Activated CD8-positive, alpha-beta memory T cell treated with anti-CD3 and anti-CD28 coated beads, Interleukin-2, amount 50 U/mL, for 48 hours (primary cell): Measurements from ENCODE around the gene CMTM3.
A peak's percentile ranks its signal among the peaks of the same experiment; 100 is the strongest.

ENCODE experiments used
- DNase-seq: peaks from one replicate; pipeline ENCODE4 v3.0.0-alpha.2; 2020

The CMTM3 gene

GRCh38 chr16:66637806-66638205, 33.3 kb downstream of the CMTM3 start:
- DNase-seq, result no peak

DNA sequence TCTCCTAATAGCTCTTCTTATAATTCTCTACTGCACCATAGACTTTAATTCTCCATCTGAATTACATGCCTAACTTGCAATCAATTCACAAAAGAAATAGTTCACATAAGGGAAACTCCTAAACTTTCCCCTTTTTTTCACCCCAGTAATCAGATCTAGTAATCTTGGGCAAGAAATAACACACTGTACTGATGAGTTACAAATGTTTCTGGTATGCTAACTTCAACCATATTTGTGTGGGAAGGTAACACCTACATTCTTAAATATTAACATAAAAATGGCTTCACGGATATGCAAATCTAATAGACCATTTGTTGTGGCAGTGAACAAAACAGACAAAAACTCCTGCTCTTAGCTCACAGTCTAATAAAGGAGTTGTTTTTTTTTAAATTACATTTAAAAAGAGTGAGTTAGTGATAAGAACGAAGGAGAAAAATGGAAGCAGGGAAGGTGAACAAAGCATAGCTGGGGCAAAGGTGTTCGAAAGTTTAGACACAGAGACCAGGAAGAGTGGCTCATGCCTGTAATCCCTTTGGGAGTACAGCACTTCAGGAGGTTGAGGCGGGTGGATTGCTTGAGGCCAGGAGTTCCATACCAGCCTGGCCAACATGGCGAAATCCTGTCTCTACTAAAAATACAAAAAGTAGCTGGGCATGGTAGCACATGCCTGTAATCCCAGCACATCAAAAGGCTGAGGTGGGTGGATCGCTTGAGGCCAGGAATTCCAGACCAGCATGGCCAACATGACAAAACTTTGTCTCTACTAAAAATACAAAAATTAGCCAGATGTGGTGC, 34.8 kb downstream of the CMTM3 start:
- DNase-seq, result no peak

- no peak for DNase-seq
These were observed 36.3 kb downstream of the CMTM3 start for GRCh38 chr16:66640724-66641314.

DNA sequence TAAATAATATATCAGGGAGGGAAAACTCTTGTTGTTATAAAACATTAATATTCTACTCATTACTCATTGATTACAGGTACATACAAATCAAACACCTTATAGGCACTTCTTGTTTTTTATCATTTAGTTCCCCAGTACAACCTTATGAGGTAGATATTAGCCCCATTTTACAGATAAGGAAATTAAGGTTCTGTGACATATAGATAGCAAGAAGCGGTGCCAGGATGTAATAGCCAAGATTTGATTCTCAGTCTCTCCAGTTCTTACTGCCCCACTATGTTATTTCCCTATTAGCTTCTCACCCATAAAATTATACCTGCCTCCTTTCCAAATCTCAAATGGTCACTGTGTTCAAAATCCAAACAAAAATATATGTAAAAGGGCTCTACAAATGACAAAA, 36.9 kb downstream of the CMTM3 start:
- DNase-seq, result no peak

GRCh38 chr16:66647866-66648265, 43.4 kb downstream of the CMTM3 start:
- DNase-seq, result no peak

GRCh38 chr16:66649167-66649566, 44.7 kb downstream of the CMTM3 start:
- no peak for DNase-seq

- no peak for DNase-seq
These were observed 45.2 kb downstream of the CMTM3 start for GRCh38 chr16:66649636-66650205.

- DNase-seq, result peak; percentile 83
These were observed 46.4 kb downstream of the CMTM3 start for GRCh38 chr16:66650707-66651473.

- DNase-seq, result no peak
These were observed 46.9 kb downstream of the CMTM3 start for GRCh38 chr16:66651474-66651765.

DNA sequence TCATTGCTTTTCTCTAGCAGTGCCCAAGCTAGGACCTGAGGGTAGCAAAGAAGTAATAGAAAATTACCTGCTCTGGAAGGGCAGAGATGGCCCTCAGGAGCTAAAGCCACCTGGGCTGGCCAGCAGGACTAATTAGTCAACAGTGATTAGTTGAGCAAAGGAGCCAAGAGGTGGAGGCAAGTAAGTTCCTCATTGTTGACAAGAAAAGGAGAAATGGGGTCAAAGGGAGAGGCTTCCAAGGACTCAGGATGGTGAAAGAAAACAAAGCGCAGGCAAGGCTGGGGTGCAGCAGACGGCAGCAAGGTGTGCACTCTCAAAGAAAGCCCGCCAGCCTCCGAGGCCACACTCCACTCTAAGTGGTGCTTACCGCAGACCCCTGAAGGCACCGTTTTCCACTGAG, 47.5 kb downstream of the CMTM3 start:
- no peak for DNase-seq

GRCh38 chr16:66652661-66653360, 48.3 kb downstream of the CMTM3 start:
- DNase-seq, result no peak

- peak; percentile 6 for DNase-seq
These were observed 49.3 kb downstream of the CMTM3 start for GRCh38 chr16:66653581-66654350.

- DNase-seq, result no peak
These were observed 52.0 kb downstream of the CMTM3 start for GRCh38 chr16:66656547-66656946.

DNA sequence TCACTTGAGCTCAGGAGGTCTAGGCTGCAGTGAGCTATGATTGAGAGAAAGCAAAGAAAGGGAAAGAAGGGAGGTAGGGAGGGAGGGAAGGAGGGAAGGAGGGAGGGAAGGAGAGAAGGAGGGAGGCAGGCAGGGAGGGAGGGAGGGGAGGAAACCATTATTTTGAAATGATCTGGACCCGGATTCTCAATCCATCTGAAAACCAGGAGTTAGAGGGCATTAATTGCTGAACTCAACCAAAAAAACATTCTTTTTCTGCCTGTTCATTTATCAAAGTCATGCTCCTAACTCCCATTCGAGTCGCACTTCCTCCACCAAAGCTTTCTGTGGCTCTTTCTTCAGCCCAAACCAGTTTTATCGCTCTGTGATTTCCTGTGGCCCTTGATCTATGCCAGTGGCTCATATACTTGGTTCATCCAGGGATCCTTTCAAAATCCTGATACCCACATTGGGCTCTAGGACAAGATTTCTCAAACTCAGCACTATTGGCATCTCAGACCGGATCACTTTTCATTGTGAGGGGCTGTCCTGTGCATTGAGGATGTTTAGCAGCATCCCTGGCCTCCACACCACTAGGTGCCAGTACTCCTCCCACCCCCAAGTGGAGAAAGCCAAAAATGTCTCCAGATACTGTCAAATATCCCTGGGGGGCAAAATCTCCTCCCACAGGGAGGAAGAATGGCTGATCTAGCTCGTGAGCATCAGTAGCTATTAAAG, 53.8 kb downstream of the CMTM3 start:
- DNase-seq, result peak; percentile 28

- DNase-seq, result no peak
These were observed 54.3 kb downstream of the CMTM3 start for GRCh38 chr16:66658860-66659190.

- peak; percentile 35 for DNase-seq
These were observed 56.1 kb downstream of the CMTM3 start for GRCh38 chr16:66660422-66661209.

DNA sequence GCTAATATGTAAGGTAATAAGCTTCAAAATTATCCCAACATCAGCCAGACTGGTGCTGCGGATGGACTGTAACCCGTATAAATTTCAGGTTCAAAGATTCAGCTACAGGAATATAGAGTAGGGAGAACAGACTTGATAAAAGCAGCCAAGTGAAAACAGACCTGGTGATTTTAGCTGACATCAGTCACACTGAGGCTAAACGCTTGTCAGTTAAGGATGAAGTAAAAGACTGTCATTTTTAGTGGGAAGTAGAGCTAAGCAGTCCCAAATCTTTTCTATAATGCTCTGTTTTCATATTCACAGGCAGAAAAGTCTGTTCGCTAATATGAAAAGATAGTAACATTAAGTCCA, 56.7 kb downstream of the CMTM3 start:
- DNase-seq, result no peak

DNA sequence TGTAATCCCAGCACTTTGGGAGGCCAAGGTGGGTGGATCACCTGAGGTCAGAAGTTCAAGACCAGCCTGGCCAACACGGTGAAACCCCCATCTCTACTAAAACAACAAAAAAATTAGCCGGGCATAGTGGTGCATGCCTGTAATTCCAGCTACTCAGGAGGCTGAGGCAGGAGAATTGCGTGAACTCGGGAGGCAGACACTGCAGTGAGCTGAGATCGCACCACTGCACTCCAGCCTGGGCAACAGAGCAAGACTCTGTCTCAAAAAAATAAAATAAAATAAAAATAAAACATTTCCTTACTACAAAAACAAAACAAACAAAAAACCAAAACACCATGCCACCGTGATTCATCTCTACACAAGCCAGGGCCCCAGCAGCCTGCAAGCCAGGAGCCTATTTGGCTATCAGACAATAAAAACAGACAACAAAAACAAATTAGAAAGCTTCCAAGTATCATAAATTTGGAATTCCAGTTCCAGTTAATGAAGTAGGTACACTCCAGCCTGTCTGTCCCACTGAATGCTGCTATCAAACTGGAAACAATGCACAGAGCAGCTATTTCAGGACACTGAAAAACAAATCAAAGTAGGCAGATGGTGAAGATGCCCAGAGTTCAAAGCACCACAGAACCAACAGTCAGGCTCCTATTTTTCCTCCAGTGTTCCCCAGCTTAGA, 57.3 kb downstream of the CMTM3 start:
- DNase-seq, result peak; percentile 10

- peak; percentile 18 for DNase-seq
These were observed 58.1 kb downstream of the CMTM3 start for GRCh38 chr16:66662445-66663194.
